Suprapubic skin (tissue), 4 donors: ENCODE measurements around the gene CHRND.

ENCODE experiments used
- CTCF ChIP-seq, 2 donors: fragments of 200-600 bp in 1 of 2; fragments of 450-650 bp in 1 of 2; sonication (generic) in 1 of 2; IDR thresholded peaks; one replicate each; pipeline ENCODE4 v1.5.1; 2016 to 2019; ENCODE audit warnings: antibody characterized with exemption in 2 of 2, mild to moderate bottlenecking in 1 of 2, moderate library complexity in 1 of 2
- POLR2A ChIP-seq, 2 donors: fragments of 450-650 bp; IDR thresholded peaks; one replicate each; pipeline ENCODE4 v1.6.1; 2017; ENCODE audit warnings: antibody characterized with exemption in 2 of 2, mild to moderate bottlenecking in 2 of 2, moderate library complexity in 2 of 2
- POLR2AphosphoS5 ChIP-seq, 3 donors: sonication (generic); formaldehyde crosslinking; IDR thresholded peaks; one replicate each; pipeline ENCODE4 v1.6.1; 2017; ENCODE audit warnings: antibody characterized with exemption in 3 of 3

GRCh38 chr2:232537499-232537898 lies 11.5 kb downstream of the CHRND start:
- TF ChIP-seq POLR2AphosphoS5 (IDR thresholded peaks at IDR 0.05) (no peak), POLR2A (IDR thresholded peaks at IDR 0.05) (no peak), CTCF (IDR thresholded peaks at IDR 0.05) (no peak)
